K562 (cell line): ENCODE results near the gene CDH16.

ENCODE experiments used
- BCL6 ChIP-seq: fragments of 250-450 bp; sonication (Bioruptor Pico); IDR thresholded peaks from 2 replicates; pipeline ENCODE4 v1.4.0; 2020
- CREM ChIP-seq: IDR thresholded peaks from 2 replicates; pipeline ENCODE4 v1.6.1; 2014; ENCODE audit warnings: antibody characterized with exemption, low read depth
- CTCF ChIP-seq, 3 experiments: IDR thresholded peaks in 2 of 3; conservative IDR thresholded peaks in 1 of 3; 2 replicates each; pipeline ENCODE4 v1.5.1; 2011 to 2012; ENCODE audit warnings: low read length in 3 of 3, mild to moderate bottlenecking in 3 of 3, control low read depth in 2 of 3, improper control_type of control experiment in 1 of 3, inconsistent platforms in 1 of 3, low read depth in 1 of 3, mixed read lengths in 1 of 3, moderate library complexity in 1 of 3; ENCODE audit not compliant: insufficient read depth in 2 of 3
- EZH2 ChIP-seq: IDR thresholded peaks from 2 replicates; pipeline ENCODE4 v1.6.1; 2012; ENCODE audit warnings: low read depth, mild to moderate bottlenecking, inconsistent platforms, low read length, borderline replicate concordance
- FOXP4 ChIP-seq: sonication (generic); formaldehyde crosslinking; IDR thresholded peaks from 2 replicates; pipeline ENCODE4 v1.8.0; 2022; ENCODE audit warnings: mild to moderate bottlenecking, missing genetic modification reagents, borderline replicate concordance
- RAD51 ChIP-seq: fragments of 450-650 bp; IDR thresholded peaks from 2 replicates; pipeline ENCODE4 v1.7.1; 2016; ENCODE audit warnings: low read depth, mild to moderate bottlenecking, borderline replicate concordance
- SMARCA4 ChIP-seq: fragments of 450-650 bp; IDR thresholded peaks from 2 replicates; pipeline ENCODE4 v1.6.1; 2016

GRCh38 chr16:66953462-66954096 is 34.9 kb upstream of the CDH16 start:
- TF ChIP-seq EZH2 (no peak), CREM (no peak), BCL6 (CRISPR knock-in tag) (no peak), CTCF (IDR thresholded peaks at IDR 0.05 in 2 of 3, conservative IDR thresholded peaks at IDR 0.05 in 1 of 3; ENCODE audit: insufficient read depth in 2 of 3, low read depth in 1 of 3, low read length in 3 of 3) (no peak), FOXP4 (CRISPR knock-in tag) (no peak), RAD51 (no peak), SMARCA4 (no peak)
